Vagina (tissue), 2 donors: ENCODE measurements around the gene CALCOCO2. TPM values are rescaled to one million over a fixed set of nuclear protein-coding genes. Genes with fewer than 3 reads are reported as not detected.

ENCODE experiments used
- DNase-seq, 2 donors: peaks; one replicate each; pipeline ENCODE4 v3.0.0-alpha.2; 2017; ENCODE audit errors: extremely low spot score in 2 of 2
- H3K27ac ChIP-seq: fragments of 200-600 bp; sonication (generic); one replicate; pipeline ENCODE4 v1.5.1; 2019
- H3K27me3 ChIP-seq: fragments of 200-600 bp; sonication (generic); one replicate; pipeline ENCODE4 v1.5.1; 2019
- H3K36me3 ChIP-seq, 2 donors: fragments of 200-600 bp; sonication (generic); one replicate each; pipeline ENCODE4 v1.5.1; 2017 to 2019
- H3K4me1 ChIP-seq: fragments of 200-600 bp; sonication (generic); one replicate; pipeline ENCODE4 v1.5.1; 2019
- H3K4me3 ChIP-seq, 2 donors: fragments of 200-600 bp; sonication (generic); 1 replicate in 1 of 2; 2 replicates in 1 of 2; pipeline ENCODE4 v1.5.1; 2016 to 2019
- H3K9me3 ChIP-seq: fragments of 200-600 bp; sonication (generic); one replicate; pipeline ENCODE4 v1.5.1; 2019
- CTCF ChIP-seq, 3 experiments: fragments of 450-650 bp in 2 of 3; fragments of 200-600 bp in 1 of 3; sonication (generic) in 1 of 3; IDR thresholded peaks; one replicate each; pipeline ENCODE4 v1.5.1; 2017 to 2019; ENCODE audit warnings: antibody characterized with exemption in 3 of 3, mild to moderate bottlenecking in 2 of 3, moderate library complexity in 2 of 3
- POLR2A ChIP-seq, 2 donors: fragments of 450-650 bp; IDR thresholded peaks; one replicate each; pipeline ENCODE4 v1.6.1; 2017; ENCODE audit warnings: antibody characterized with exemption in 2 of 2, mild to moderate bottlenecking in 2 of 2, moderate library complexity in 2 of 2
- POLR2AphosphoS5 ChIP-seq, 2 donors: sonication (generic); formaldehyde crosslinking; IDR thresholded peaks; one replicate each; pipeline ENCODE4 v1.9.0; 2017; ENCODE audit warnings: antibody characterized with exemption in 2 of 2, mild to moderate bottlenecking in 2 of 2, low read depth in 1 of 2; ENCODE audit not compliant: insufficient read depth in 1 of 2
- intact Hi-C: fragments of 100-400 bp; cut with DNase I; formaldehyde crosslinking; loops from one replicate; pipeline ENCODE4 v1.15.1; 2023
- total RNA-seq: library from RNA; depleted of rRNA; stranded (reverse); fragments of >200 nt; gene quantifications from one replicate; pipeline ENCODE4 v1.2.3, GENCODE V29; 2016

Gene CALCOCO2
- total RNA-seq, 1 donor from 2014 or later, result 140 TPM

- Histone ChIP-seq H3K4me3 (peak within 1 kb of the TSS; percentile 87 to 96), H3K27me3 (no peaks in the 10 kb centered on the region), H3K4me1 (peaks cover 37% of the 10 kb centered on the region), H3K36me3 (no peaks in the 10 kb centered on the region), H3K27ac (peak within 1 kb of the TSS; percentile 93), H3K9me3 (no peaks in the 10 kb centered on the region)
- DNase-seq, result peak in 1 of 2 donors; percentile 96
- intact Hi-C loops, result loop anchor here (10.0 kb wide), 1 partner anchor 1813 kb away; no protein-coding TSS in a partner anchor
- TF ChIP-seq POLR2AphosphoS5 (IDR thresholded peaks at IDR 0.05; ENCODE audit: insufficient read depth in 1 of 2, low read depth in 1 of 2) (peak; percentile 81 to 95), POLR2A (IDR thresholded peaks at IDR 0.05) (peak; percentile 6 to 59), CTCF (IDR thresholded peaks at IDR 0.05) (no peak)
These were observed 77.4 kb downstream of the CALCOCO2 start, which contains the start of gene UBE2Z for GRCh38 chr17:48908047-48908843. Gene UBE2Z (plus strand): TSS chr17:48908407. CDS start chr17:48908504, 97 bp downstream.

GRCh38 chr17:48908853-48909394 lies 78.1 kb downstream of the CALCOCO2 start:
- no peak for TF ChIP-seq POLR2AphosphoS5 (IDR thresholded peaks at IDR 0.05; ENCODE audit: insufficient read depth in 1 of 2, low read depth in 1 of 2)
- TF ChIP-seq CTCF (IDR thresholded peaks at IDR 0.05), result no peak
- TF ChIP-seq POLR2A (IDR thresholded peaks at IDR 0.05), result no peak
- H3K36me3 ChIP-seq, result no peaks in the 10 kb centered on the region
- intact Hi-C loops, result loop anchor here (10.0 kb wide), 1 partner anchor 1814 kb away; no protein-coding TSS in a partner anchor
- no peaks in the 10 kb centered on the region for H3K27me3 ChIP-seq
- H3K9me3 ChIP-seq, result no peaks in the 10 kb centered on the region
- peak overlapping the region; percentile 93 for H3K27ac ChIP-seq
- H3K4me3 ChIP-seq, result peak overlapping the region; percentile 87 to 96
- DNase-seq, result no peak
- peaks cover 37% of the 10 kb centered on the region for H3K4me1 ChIP-seq

- intact Hi-C loops, result loop anchor here (10.0 kb wide), 1 partner anchor 1815 kb away; no protein-coding TSS in a partner anchor
- H3K4me3 ChIP-seq, result peak overlapping the region; percentile 87 to 96
- H3K27me3 ChIP-seq, result no peaks in the 10 kb centered on the region
- no peak overlapping the region for H3K27ac ChIP-seq
- peaks cover 42% of the 10 kb centered on the region for H3K4me1 ChIP-seq
- peaks cover 0 to 7% of the 10 kb centered on the region in 2 donors for H3K36me3 ChIP-seq
- no peaks in the 10 kb centered on the region for H3K9me3 ChIP-seq
- no peak for DNase-seq
- no peak for TF ChIP-seq POLR2A (IDR thresholded peaks at IDR 0.05)
- TF ChIP-seq CTCF (IDR thresholded peaks at IDR 0.05), result no peak
- TF ChIP-seq POLR2AphosphoS5 (IDR thresholded peaks at IDR 0.05; ENCODE audit: insufficient read depth in 1 of 2, low read depth in 1 of 2), result no peak
These were observed 78.9 kb downstream of the CALCOCO2 start for GRCh38 chr17:48909783-48910182.

DNA sequence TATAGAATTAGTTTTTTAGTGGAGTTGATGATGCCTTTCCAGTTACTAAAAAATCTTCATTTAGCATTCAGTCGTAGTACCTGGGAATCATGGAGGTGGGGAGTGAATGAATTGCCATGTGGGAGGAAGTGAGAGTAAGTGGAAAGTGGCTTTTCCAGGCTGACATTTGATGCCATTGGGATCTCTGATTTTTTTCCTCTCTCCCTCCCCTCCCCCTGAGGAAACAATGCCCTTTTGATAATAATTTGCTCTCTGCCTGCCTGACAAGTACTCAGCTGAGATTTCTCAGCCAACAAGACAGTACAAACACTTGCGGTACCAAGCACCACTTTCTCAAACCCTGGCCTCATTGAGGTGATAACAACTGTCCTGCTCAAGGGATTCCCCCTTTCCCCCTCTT lies 79.5 kb downstream of the CALCOCO2 start:
- Histone ChIP-seq H3K27ac (no peak overlapping the region), H3K4me3 (no peak overlapping the region), H3K36me3 (peaks cover 0 to 8% of the 10 kb centered on the region in 2 donors), H3K4me1 (peaks cover 48% of the 10 kb centered on the region), H3K9me3 (no peaks in the 10 kb centered on the region), H3K27me3 (no peaks in the 10 kb centered on the region)
- no peak for DNase-seq
- no peak for TF ChIP-seq CTCF (IDR thresholded peaks at IDR 0.05)
- TF ChIP-seq POLR2AphosphoS5 (IDR thresholded peaks at IDR 0.05; ENCODE audit: insufficient read depth in 1 of 2, low read depth in 1 of 2), result no peak
- no peak for TF ChIP-seq POLR2A (IDR thresholded peaks at IDR 0.05)
- intact Hi-C loops, result no loop called here
